HG03469 (cell line): Measurements from ENCODE around the gene FBLN2.

Experiments used
- ATAC-seq: cut with Tn5 transposase; IDR thresholded peaks from one replicate; pipeline ENCODE4 v1.9.1; 2021; ENCODE audit warnings: mild to moderate bottlenecking, moderate library complexity, moderate number of reproducible peaks; ENCODE audit not compliant: unreplicated experiment

Gene FBLN2

DNA sequence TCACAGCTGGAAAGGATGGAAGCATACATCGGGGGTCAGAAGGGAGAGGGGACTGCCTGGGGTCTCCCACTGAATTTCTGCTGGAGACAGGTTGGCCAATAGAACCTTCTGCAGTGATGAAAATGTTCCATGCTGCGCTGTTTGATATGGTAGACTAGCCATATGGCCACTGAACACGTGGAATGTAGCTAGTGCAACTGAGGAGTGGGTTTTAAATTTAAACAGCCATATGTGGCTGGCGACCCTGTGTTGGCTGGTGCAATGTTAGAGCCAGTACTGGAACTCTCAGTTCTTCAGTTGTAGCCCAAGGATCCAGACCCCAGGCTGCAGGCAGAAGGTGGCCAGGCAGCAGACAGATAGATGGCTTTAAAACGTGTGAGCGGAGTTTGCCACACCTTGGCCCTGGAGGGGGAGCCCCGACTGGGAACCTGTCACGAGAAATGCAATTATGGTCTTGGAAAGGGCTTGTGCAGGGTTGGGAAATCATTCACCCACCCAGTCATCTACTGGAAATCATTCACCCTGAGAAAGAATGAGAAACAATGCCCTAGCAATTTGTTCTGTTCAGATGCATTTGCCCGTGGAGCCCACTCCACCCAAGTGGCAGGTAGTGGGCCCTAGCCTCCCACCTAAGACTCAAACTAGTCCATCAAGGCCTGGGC lies 127.6 kb downstream of the FBLN2 start:
- no peak for ATAC-seq

DNA sequence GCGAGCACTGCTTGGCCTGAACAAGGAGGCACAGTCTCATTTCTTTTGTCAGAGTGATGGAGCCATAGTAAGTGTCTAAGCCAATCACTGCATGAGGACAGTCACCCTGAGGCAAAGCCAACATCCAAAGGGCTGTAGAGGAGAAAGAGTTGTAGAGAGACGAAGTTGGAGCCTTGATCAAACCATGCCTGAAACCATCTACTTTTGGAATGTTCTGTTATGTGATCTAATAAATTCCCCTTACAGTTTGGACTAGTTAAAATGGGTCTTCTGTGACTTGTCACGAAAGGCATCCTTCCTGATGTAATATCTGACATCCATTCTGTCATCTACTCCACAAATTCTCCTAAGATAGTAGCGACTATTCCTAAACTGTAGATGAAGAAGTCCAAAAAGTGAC lies 128.3 kb downstream of the FBLN2 start:
- ATAC-seq, result no peak

DNA sequence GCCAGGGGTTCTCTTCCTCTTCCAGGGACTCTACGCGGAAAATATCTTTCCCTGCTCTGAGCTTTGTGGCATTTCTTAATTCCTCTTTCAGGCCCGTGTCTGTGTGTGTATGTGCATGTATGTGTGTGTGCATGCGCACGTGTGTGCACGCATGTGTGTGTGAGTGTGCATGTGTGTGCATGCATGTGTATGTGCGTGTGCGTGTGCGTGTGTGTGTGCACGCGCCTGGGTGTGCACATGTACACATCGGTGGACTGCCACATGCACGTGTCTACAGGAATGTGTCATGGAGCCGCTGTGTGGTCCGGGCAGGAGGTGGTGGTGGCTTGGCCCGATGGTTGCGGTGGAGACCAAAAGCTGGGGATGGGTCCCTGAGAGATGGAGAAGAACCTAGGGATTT lies 133.0 kb downstream of the FBLN2 start:
- ATAC-seq, result no peak

DNA sequence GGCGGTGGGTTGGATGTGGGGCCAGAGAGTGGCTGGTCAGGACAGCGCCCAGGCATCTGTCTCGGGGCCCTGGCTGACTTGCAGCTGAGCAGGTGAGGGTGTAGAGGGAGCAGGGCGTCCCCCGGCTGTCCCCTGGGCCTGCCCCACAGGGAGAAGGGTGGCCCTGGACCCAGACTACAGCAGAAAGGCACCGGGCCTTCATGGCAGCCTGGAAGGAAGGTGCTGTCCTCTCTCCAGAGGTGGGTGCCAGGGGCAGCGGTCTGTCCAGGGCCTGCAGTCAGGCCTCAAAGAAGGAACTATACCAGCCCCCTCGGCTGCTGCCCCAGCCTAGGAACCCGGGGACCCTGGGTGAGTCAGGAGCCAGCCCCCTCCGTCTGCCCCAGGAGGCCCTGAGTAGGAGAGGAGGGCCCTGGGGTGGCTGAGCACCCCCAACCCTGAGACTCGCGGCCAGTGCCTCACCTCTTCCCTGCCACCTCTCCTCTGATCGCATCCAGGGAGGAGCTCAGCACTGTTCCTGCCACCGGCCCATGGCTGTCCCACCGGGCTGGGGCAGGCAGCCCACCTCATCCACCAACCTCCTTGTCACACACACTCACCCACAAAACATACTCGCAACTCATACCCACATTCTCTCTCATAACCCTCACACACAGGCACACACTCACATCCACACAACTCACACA lies 133.5 kb downstream of the FBLN2 start:
- ATAC-seq, result no peak

DNA sequence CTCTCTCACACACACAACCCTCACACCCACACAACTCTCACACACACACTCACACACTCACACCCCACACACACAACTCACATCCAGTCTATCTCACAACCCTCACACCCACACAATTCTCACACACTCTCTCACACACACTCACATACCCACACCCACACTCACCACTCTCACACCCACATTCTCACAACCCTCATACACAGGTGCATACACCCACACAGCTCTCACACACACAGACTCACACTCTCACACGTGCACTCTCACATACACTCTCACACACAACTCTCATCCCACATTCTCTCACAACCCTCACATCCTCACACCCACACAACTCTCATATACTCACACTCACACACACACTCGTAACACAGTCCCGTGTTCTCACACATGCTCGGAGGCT lies 134.4 kb downstream of the FBLN2 start:
- ATAC-seq, result no peak

DNA sequence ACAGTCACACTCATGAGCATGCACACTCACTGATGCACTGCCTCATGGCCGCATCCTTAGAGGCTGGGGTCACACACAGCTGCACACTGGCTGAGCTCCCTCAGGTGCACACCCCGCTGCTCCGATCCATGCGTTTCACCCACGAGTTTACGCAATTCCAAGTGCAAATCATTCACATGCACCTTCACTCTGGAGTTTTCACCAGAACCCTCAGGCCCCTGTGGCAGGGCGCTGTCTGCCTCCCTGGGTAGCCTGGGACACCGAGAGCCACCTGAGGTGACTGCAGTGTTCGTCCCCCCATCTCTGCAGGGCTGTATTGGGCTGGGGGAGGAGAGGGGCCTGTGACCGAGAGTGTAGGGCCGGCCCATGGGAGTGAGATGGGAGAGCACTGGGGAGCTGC lies 134.8 kb downstream of the FBLN2 start:
- ATAC-seq, result no peak

DNA sequence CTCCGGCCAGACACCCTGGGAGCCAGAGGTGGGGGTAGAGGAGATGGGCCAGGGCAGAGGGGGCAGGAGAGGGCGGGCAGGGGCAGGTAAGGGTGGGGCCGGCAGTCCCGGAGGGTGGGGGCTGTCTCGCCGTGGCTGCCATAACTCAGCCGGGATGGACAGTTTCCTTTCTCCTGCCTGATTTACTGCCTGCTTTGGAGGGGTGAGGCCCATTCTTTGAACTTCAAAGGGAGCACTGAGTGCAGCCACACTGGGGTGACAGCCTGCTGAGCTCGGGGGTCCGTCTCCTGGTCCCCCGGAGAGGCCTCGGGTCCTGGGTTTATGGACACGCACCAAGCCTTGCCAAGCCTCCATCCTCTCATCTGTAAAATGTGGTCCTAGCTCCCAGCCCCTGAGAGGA lies 135.4 kb downstream of the FBLN2 start:
- no peak for ATAC-seq

DNA sequence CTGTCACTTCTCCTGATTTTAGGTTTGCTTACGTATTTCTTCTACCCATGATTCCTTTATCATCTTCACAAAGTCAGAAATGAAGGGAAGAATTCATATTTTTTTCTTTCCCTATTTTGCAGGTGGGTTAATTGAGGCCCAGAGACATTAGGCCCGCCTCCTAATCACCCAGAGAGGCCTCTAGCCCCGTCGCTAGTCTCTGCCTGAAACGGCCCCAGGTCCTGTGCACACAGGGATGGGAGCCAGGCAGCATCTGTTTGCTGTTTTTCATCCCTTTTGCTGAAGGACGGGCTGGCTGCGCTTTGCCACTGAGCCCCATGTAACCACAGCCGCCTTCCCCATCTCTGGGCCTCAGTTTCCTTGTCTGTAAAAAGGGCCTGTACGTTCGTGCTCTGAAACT lies 135.9 kb downstream of the FBLN2 start:
- ATAC-seq, result no peak

DNA sequence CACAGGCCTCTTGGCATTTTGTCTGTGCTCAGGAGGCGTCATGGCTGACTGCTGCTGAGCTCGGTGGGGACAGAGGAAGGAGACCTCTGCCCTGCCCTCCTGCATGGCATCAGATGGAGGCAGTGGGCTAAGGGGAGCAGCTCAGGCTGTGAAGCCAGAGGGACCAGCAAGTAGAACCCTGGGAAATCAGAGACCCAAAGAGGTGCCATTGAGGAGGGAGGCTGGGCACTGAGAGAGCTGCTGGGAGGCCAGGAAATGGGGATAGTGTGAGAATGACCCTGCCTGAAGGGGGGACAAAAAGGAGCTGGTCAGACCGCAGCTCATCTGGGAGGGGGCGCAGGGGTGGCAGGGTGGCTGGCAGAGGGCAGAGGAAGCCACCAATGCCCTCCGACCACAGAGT lies 136.8 kb downstream of the FBLN2 start:
- ATAC-seq, result no peak

DNA sequence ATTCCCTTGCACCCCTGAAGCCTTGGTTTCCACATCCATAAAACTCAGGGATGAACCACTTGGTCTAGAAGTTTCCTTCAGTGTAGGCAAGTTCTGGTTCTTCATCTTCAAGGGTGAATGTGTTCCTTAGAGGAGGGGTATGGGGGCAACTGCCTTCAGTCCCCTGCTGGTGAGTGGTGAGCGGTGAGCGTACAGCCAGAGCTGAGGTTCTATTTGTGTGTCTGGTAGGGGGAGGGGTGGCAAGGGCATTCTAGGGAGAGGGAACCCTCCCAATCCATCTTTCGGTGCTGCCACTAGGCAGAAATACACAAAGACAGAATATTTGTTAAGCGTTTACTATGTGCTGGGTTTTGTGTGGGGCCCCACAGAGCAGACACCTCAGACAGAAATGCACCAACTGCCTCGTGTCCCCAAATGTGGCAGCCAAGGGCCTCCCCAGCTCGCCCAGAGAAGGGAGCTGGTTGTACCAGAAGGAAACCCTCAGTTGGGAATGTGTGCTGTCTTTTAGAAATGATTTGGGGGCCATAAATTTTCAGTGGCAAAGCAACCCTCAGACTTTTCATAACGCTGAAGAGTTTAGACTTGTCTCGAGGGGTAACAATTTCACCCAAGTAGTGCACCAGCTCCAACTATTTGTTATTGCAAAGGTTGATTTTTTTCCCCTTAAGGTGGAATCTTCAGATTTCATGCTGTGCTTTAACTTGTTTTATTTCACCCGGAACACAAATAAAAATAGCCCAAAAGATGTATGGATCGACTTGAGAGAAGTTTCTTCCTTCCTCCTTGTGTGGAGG lies 137.6 kb downstream of the FBLN2 start:
- ATAC-seq, result no peak

DNA sequence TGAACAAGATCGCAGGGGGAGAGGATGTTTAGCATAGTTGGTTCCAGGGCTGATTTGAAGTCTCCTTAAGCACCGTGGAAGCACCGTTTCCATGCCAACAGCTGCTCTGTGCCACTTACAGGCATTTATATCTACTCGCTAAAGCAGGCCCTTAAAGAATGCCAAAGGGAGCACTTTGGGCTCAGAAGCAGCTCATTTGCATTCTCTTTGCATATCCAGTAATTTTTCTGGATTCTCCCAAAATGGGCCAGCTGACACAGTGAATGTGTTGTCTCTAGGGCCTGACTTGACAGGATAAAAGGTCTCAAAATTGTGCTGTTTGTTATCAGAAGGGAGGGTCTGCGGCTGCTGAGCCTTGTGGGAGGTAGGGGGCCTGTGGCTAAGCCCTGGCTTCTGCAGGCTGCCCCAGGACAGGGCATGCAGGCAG lies 138.6 kb downstream of the FBLN2 start:
- no peak for ATAC-seq
